DMS79 treated with DMSO at 0.1 percent for 48 hours (cell line): ENCODE results near the gene GRK7.

ENCODE experiments used
- DNase-seq: peaks from one replicate; lab custom pipeline; 2025; lab: John Stamatoyannopoulos, UW

Gene GRK7

GRCh38 chr3:141763088-141763750 lies at the start of gene GRK7:
GRK7 (plus strand) TSS chr3:141763408; CDS start chr3:141778285, 14,877 bp downstream.
- no peak for DNase-seq

- DNase-seq: no peak
Observed at GRCh38 chr3:141714671-141715070, 48.5 kb upstream of the GRK7 start.

GRCh38 chr3:141722081-141722480 lies 41.1 kb upstream of the GRK7 start:
- no peak for DNase-seq

- no peak for DNase-seq
Observed at GRCh38 chr3:141722648-141723047, 40.6 kb upstream of the GRK7 start.

- DNase-seq: no peak
Observed at GRCh38 chr3:141723255-141723654, 40.0 kb upstream of the GRK7 start.

- no peak for DNase-seq
Observed at GRCh38 chr3:141724186-141724585, 39.0 kb upstream of the GRK7 start.

- no peak for DNase-seq
Observed at GRCh38 chr3:141725036-141725435, 38.2 kb upstream of the GRK7 start.

GRCh38 chr3:141726483-141726882 lies 36.7 kb upstream of the GRK7 start:
- no peak for DNase-seq

- no peak for DNase-seq
Observed at GRCh38 chr3:141728355-141728892, 34.8 kb upstream of the GRK7 start.

GRCh38 chr3:141729240-141729639 lies 34.0 kb upstream of the GRK7 start:
- no peak for DNase-seq

- DNase-seq: no peak
Observed at GRCh38 chr3:141735176-141735575, 28.0 kb upstream of the GRK7 start.

GRCh38 chr3:141735770-141736465 lies 27.3 kb upstream of the GRK7 start:
- no peak for DNase-seq

- no peak for DNase-seq
Observed at GRCh38 chr3:141737093-141737492, 26.1 kb upstream of the GRK7 start.

GRCh38 chr3:141737678-141738021 lies 25.6 kb upstream of the GRK7 start:
- DNase-seq: no peak

GRCh38 chr3:141738022-141738890 lies 25.0 kb upstream of the GRK7 start, which contains the start of gene RNF7:
RNF7 (plus strand) TSS chr3:141738298; CDS start chr3:141738342, 44 bp downstream.
- peak; percentile 88 for DNase-seq

- peak; percentile 70 for DNase-seq
Observed at GRCh38 chr3:141738891-141739363, 24.3 kb upstream of the GRK7 start.

- DNase-seq: no peak
Observed at GRCh38 chr3:141739731-141740130, 23.5 kb upstream of the GRK7 start.

GRCh38 chr3:141740349-141740748 lies 22.9 kb upstream of the GRK7 start:
- DNase-seq: peak; percentile 22

- no peak for DNase-seq
Observed at GRCh38 chr3:141743305-141743704, 19.9 kb upstream of the GRK7 start.

GRCh38 chr3:141746962-141747361 lies 16.2 kb upstream of the GRK7 start:
- no peak for DNase-seq

GRCh38 chr3:141753399-141753798 lies 9.8 kb upstream of the GRK7 start:
- no peak for DNase-seq

GRCh38 chr3:141754032-141754431 lies 9.2 kb upstream of the GRK7 start:
- no peak for DNase-seq
